Gastrocnemius medialis (tissue), 4 donors: Measurements from ENCODE around the gene NLGN2.

Experiments
- POLR2A ChIP-seq, 2 donors: fragments of 450-650 bp; IDR thresholded peaks; one replicate each; pipeline ENCODE4 v1.6.1; 2017; ENCODE audit warnings: antibody characterized with exemption in 2 of 2, mild to moderate bottlenecking in 2 of 2, moderate library complexity in 2 of 2
- TF ChIP-seq, protein P1 (sequence below), 5 experiments: fragments of 450-650 bp in 3 of 5; fragments of 200-600 bp in 2 of 5; sonication (generic) in 2 of 5; IDR thresholded peaks in 4 of 5; conservative IDR thresholded peaks in 1 of 5; 1 replicate in 4 of 5; 2 replicates in 1 of 5; pipeline ENCODE4 v1.5.1; 2016 to 2019; ENCODE audit warnings: antibody characterized with exemption in 5 of 5, mild to moderate bottlenecking in 3 of 5, moderate library complexity in 3 of 5

DNA sequence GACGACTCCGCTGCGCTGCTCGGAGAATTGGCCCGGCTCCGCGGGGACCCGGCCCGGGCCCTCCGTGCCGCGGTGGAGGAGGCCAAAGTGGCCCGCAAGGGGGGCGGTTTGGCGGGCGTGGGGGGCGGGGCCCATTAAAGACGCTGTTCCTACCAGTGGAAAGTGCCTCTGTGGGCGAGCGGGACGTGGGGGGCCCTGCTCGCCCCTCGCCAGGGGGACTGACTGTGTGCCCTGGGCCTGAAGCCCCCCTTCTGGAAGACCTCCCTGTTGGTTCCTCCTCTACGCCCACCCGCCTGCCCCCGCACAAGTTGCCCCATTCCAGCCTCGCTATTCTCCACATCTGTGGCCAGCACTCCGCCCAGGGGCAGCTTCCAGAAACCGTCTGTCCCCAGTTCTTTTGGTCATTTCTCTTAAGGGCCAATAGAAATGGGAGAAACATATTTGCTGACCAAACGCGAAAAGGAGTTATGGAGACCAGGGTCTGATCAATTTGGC, 29.8 kb downstream of the NLGN2 start:
- TF ChIP-seq, protein P1, sequence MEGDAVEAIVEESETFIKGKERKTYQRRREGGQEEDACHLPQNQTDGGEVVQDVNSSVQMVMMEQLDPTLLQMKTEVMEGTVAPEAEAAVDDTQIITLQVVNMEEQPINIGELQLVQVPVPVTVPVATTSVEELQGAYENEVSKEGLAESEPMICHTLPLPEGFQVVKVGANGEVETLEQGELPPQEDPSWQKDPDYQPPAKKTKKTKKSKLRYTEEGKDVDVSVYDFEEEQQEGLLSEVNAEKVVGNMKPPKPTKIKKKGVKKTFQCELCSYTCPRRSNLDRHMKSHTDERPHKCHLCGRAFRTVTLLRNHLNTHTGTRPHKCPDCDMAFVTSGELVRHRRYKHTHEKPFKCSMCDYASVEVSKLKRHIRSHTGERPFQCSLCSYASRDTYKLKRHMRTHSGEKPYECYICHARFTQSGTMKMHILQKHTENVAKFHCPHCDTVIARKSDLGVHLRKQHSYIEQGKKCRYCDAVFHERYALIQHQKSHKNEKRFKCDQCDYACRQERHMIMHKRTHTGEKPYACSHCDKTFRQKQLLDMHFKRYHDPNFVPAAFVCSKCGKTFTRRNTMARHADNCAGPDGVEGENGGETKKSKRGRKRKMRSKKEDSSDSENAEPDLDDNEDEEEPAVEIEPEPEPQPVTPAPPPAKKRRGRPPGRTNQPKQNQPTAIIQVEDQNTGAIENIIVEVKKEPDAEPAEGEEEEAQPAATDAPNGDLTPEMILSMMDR (IDR thresholded peaks at IDR 0.05 in 4 of 5, conservative IDR thresholded peaks at IDR 0.05 in 1 of 5): no peak
- no peak for TF ChIP-seq POLR2A (IDR thresholded peaks at IDR 0.05)
